ENCODE measurements around the gene AGO3. TPM values are rescaled to one million over a fixed set of nuclear protein-coding genes. Genes with fewer than 3 reads are reported as not detected.

The AGO3 gene
- polyA plus RNA-seq, 2 of the 4 experiments (the other 2 are of a cell fraction): 3.8 to 14.7 TPM

DNA sequence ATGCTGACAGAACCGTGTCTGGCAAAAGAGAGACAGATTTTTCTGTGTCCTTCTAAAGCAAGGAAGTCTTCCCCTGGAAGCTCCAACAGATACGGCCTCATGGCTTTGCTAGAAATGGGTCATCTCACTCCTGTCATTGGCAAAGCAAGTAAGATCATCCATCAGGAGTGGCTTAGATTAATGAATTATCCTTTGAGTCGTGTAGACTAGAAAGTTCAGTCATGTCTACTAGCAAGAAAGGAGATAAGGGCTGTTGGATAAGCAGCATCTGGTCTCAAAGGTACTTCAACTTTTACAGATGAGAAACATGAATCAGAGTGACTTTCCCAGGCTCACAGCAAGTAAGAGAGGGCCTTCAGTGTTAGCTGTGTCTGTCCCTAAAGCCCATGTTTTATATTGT lies 3.4 kb upstream of the AGO3 start:
- CTCF ChIA-PET: no interaction called here
- H3K9me3 ChIP-seq: no peaks in the 10 kb centered on the region
- H3K4me2 ChIP-seq: no peak overlapping the region
- FAIRE-seq: no peak
- TF ChIP-seq CBX8 (IDR thresholded peaks at IDR 0.05) (no peak), HDAC2 (IDR thresholded peaks at IDR 0.05) (no peak), EHF (CRISPR knock-in tag; IDR thresholded peaks at IDR 0.05) (no peak), RCOR1 (IDR thresholded peaks at IDR 0.05; ENCODE audit: low read depth, low read length) (no peak), HOXA7 (CRISPR knock-in tag; IDR thresholded peaks at IDR 0.05) (no peak), RNF2 (IDR thresholded peaks at IDR 0.05; ENCODE audit: borderline replicate concordance, low read depth) (no peak), HOXB13 (CRISPR knock-in tag; IDR thresholded peaks at IDR 0.05; ENCODE audit: low read depth) (no peak), TFCP2L1 (CRISPR knock-in tag; IDR thresholded peaks at IDR 0.05) (no peak), KDM1A (IDR thresholded peaks at IDR 0.05; ENCODE audit: low read depth) (no peak), ZNF302 (CRISPR knock-in tag; IDR thresholded peaks at IDR 0.05) (no peak), MAFK (IDR thresholded peaks at IDR 0.05; ENCODE audit: partially characterized antibody) (no peak), HEYL (CRISPR knock-in tag; IDR thresholded peaks at IDR 0.05) (no peak), CHD4 (IDR thresholded peaks at IDR 0.05; ENCODE audit: borderline replicate concordance) (no peak), EHMT2 (IDR thresholded peaks at IDR 0.05; ENCODE audit: low read depth) (no peak), ZC3H11A (IDR thresholded peaks at IDR 0.05) (no peak), NFE2L2 (conservative IDR thresholded peaks at IDR 0.05; ENCODE audit: low read length) (no peak)
- TF ChIP-seq, protein P1, sequence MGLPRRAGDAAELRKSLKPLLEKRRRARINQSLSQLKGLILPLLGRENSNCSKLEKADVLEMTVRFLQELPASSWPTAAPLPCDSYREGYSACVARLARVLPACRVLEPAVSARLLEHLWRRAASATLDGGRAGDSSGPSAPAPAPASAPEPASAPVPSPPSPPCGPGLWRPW (IDR thresholded peaks at IDR 0.05): no peak
- TF ChIP-seq, protein P2, sequence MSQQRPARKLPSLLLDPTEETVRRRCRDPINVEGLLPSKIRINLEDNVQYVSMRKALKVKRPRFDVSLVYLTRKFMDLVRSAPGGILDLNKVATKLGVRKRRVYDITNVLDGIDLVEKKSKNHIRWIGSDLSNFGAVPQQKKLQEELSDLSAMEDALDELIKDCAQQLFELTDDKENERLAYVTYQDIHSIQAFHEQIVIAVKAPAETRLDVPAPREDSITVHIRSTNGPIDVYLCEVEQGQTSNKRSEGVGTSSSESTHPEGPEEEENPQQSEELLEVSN (IDR thresholded peaks at IDR 0.05; ENCODE audit: borderline replicate concordance, low read depth): no peak
- TF ChIP-seq, protein P3, sequence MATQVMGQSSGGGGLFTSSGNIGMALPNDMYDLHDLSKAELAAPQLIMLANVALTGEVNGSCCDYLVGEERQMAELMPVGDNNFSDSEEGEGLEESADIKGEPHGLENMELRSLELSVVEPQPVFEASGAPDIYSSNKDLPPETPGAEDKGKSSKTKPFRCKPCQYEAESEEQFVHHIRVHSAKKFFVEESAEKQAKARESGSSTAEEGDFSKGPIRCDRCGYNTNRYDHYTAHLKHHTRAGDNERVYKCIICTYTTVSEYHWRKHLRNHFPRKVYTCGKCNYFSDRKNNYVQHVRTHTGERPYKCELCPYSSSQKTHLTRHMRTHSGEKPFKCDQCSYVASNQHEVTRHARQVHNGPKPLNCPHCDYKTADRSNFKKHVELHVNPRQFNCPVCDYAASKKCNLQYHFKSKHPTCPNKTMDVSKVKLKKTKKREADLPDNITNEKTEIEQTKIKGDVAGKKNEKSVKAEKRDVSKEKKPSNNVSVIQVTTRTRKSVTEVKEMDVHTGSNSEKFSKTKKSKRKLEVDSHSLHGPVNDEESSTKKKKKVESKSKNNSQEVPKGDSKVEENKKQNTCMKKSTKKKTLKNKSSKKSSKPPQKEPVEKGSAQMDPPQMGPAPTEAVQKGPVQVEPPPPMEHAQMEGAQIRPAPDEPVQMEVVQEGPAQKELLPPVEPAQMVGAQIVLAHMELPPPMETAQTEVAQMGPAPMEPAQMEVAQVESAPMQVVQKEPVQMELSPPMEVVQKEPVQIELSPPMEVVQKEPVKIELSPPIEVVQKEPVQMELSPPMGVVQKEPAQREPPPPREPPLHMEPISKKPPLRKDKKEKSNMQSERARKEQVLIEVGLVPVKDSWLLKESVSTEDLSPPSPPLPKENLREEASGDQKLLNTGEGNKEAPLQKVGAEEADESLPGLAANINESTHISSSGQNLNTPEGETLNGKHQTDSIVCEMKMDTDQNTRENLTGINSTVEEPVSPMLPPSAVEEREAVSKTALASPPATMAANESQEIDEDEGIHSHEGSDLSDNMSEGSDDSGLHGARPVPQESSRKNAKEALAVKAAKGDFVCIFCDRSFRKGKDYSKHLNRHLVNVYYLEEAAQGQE (IDR thresholded peaks at IDR 0.05): no peak
- TF ChIP-seq, protein P4, sequence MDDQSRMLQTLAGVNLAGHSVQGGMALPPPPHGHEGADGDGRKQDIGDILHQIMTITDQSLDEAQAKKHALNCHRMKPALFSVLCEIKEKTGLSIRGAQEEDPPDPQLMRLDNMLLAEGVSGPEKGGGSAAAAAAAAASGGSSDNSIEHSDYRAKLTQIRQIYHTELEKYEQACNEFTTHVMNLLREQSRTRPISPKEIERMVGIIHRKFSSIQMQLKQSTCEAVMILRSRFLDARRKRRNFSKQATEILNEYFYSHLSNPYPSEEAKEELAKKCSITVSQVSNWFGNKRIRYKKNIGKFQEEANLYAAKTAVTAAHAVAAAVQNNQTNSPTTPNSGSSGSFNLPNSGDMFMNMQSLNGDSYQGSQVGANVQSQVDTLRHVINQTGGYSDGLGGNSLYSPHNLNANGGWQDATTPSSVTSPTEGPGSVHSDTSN (IDR thresholded peaks at IDR 0.05): no peak
- no peak overlapping the region for H3K27ac ChIP-seq
- WGBS (ENCODE audit: missing lambda C conversion rate): 44% methylated on average over 3 of the region's 3 CpGs
- no peak for DNase-seq (ENCODE audit: low read depth in 1 of 2, low spot score in 1 of 2)
- H3K4me3 ChIP-seq: no peak overlapping the region
- H3K4me1 ChIP-seq: peaks cover 9% of the 10 kb centered on the region; the same call in 2 of the 3 replicates
- no peak for ATAC-seq
- POLR2A ChIA-PET: no interaction called here

DNA sequence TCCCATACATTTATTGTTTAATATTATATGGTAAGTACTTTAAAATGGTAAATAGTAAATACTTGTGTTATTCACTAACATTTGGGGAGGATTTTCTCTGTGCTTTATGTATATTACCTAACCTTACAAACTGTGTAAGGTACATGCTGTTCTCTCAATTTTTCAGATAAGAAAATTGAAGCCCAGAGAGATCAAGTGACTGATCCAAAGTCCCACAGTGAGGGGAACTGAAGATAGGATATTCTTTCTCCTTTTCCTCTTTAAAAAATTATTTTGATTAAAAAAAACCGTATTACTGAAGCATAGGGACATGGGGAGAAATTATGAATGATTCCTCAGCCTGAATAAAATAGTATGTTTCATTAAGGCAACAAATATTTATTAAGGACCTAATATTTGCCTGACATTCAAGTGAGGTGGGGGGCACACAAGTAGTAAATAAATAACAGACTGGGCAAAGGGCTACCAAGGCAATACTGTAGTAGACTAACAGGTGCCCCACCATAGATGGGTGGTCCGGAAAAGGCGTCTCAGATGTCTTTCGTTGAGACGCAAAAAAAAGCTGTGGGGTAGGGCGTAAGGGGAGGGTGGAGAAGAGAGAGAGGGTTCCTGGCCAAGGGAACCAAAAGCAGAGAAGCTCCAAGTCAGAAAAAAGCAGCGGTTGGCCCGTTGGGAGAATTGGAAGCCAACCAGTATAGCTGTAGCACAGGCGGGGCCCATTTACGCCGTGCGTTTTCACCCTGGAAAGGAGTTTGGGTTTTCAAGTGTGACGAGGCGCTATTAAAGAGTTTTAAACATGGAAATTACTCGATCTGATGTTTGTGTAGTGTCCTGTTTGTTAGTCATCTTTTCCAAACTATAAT lies 944 bp upstream of the AGO3 start:
- TF ChIP-seq, protein P5, sequence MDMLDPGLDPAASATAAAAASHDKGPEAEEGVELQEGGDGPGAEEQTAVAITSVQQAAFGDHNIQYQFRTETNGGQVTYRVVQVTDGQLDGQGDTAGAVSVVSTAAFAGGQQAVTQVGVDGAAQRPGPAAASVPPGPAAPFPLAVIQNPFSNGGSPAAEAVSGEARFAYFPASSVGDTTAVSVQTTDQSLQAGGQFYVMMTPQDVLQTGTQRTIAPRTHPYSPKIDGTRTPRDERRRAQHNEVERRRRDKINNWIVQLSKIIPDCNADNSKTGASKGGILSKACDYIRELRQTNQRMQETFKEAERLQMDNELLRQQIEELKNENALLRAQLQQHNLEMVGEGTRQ (IDR thresholded peaks at IDR 0.05): 0 out of 2 replicates have a peak, but pooled peaks have one; percentile 6
- TF ChIP-seq, protein P6, sequence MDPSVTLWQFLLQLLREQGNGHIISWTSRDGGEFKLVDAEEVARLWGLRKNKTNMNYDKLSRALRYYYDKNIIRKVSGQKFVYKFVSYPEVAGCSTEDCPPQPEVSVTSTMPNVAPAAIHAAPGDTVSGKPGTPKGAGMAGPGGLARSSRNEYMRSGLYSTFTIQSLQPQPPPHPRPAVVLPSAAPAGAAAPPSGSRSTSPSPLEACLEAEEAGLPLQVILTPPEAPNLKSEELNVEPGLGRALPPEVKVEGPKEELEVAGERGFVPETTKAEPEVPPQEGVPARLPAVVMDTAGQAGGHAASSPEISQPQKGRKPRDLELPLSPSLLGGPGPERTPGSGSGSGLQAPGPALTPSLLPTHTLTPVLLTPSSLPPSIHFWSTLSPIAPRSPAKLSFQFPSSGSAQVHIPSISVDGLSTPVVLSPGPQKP (IDR thresholded peaks at IDR 0.05; ENCODE audit: low read depth, low read length): no peak
- TF ChIP-seq NFE2L2 (conservative IDR thresholded peaks at IDR 0.05; ENCODE audit: low read length): no peak
- ATAC-seq (peak; percentile 33 to 60; a peak in 4 of 6 replicates), FAIRE-seq (no peak), DNase-seq (ENCODE audit: low read depth in 1 of 2, low spot score in 1 of 2) (peak in 1 of 2 experiments; percentile 16)
- peak overlapping the region; percentile 60 for H3K4me3 ChIP-seq
- H3K4me2 ChIP-seq: peak overlapping the region; percentile 92
- peaks cover 23% of the 10 kb centered on the region; the same call in 2 of the 3 replicates for H3K4me1 ChIP-seq
- 13% methylated on average over 15 of the region's 15 CpGs for WGBS (ENCODE audit: missing lambda C conversion rate)
- ChIA-PET CTCF (interaction anchor here (0.9 to 1.2 kb wide), 2 partner anchors 33 to 47 kb away, joined by 3 read pairs; partner anchors contain the start of gene AGO1), POLR2A (interaction anchor here (0.6 to 1.6 kb wide), 4 partner anchors 7 to 77 kb away, joined by 4 to 6 read pairs (median 5); no protein-coding TSS in a partner anchor)
- H3K9me3 ChIP-seq: no peaks in the 10 kb centered on the region
- H3K27ac ChIP-seq: peak overlapping the region; percentile 97 to 99
